SU-DHL-6 (cell line): ENCODE data around the gene RINL.

Experiments
- H2AFZ ChIP-seq: fragments of 200-600 bp; sonication (generic); 2 replicates; pipeline ENCODE4 v1.6.1; 2014; ENCODE audit warnings: low read depth, mild to moderate bottlenecking, moderate library complexity, mixed read lengths, antibody characterized with exemption, low read length; ENCODE audit not compliant: severe bottlenecking
- H3F3A ChIP-seq: fragments of 200-600 bp; shearing (Covaris generic); 2 replicates; pipeline ENCODE4 v1.6.0; 2016; ENCODE audit warnings: antibody characterized with exemption, mild to moderate bottlenecking; ENCODE audit not compliant: insufficient read depth
- H3K27ac ChIP-seq: fragments of 200-600 bp; sonication (generic); 2 replicates; pipeline ENCODE4 v1.5.1; 2016; ENCODE audit warnings: low read depth, mild to moderate bottlenecking, low read length, moderate library complexity, mixed read lengths
- H3K27me3 ChIP-seq: fragments of 200-600 bp; sonication (generic), shearing (Covaris generic); 2 replicates; pipeline ENCODE4 v1.6.0; 2014; ENCODE audit warnings: mild to moderate bottlenecking, low read length
- H3K36me3 ChIP-seq: fragments of 200-600 bp; sonication (generic); 2 replicates; pipeline ENCODE4 v1.6.1; 2014; ENCODE audit warnings: mild to moderate bottlenecking, low read length, mixed read lengths
- H3K4me2 ChIP-seq: fragments of 300-600, 200-600 bp; shearing (Covaris generic), sonication (generic); 2 replicates; pipeline ENCODE4 v1.6.0; 2014; ENCODE audit warnings: low read length, low read depth, mild to moderate bottlenecking; ENCODE audit not compliant: poor library complexity, severe bottlenecking
- H3K4me3 ChIP-seq: fragments of 200-600 bp; sonication (generic); 2 replicates; pipeline ENCODE4 v1.5.1; 2014; ENCODE audit warnings: antibody characterized with exemption, low read length, mild to moderate bottlenecking, mixed read lengths; ENCODE audit not compliant: insufficient read depth, poor library complexity, severe bottlenecking
- H3K79me2 ChIP-seq: fragments of 200-600 bp; sonication (generic); 2 replicates; pipeline ENCODE4 v1.6.1; 2014; ENCODE audit warnings: mild to moderate bottlenecking, low read length, moderate library complexity; ENCODE audit not compliant: insufficient read depth
- H3K9ac ChIP-seq: fragments of 200-600 bp; sonication (generic); 2 replicates; pipeline ENCODE4 v1.7.0; 2014; ENCODE audit warnings: mild to moderate bottlenecking, low read length
- H3K9me2 ChIP-seq: fragments of 200-600 bp; sonication (generic); replicated peaks from 2 replicates; pipeline ENCODE4 v1.6.1; 2014; ENCODE audit warnings: low read length; ENCODE audit not compliant: insufficient read depth
- H3K9me3 ChIP-seq: fragments of 200-600 bp; sonication (generic); 2 replicates; pipeline ENCODE4 v1.6.1; 2014; ENCODE audit warnings: low read length, mixed read lengths; ENCODE audit not compliant: insufficient read depth
- H4K20me1 ChIP-seq: fragments of 200-600 bp; sonication (generic); 2 replicates; pipeline ENCODE4 v1.6.1; 2014; ENCODE audit warnings: low read depth, mild to moderate bottlenecking, antibody characterized with exemption, low read length, moderate library complexity, mixed read lengths
- EZH2phosphoT487 ChIP-seq: fragments of 200-600 bp; sonication (generic), shearing (Covaris generic); conservative IDR thresholded peaks from 2 replicates; pipeline ENCODE4 v1.6.1; 2018; ENCODE audit warnings: mild to moderate bottlenecking, antibody characterized with exemption, low read length, moderate library complexity, mixed read lengths
- TF ChIP-seq, protein P1 (sequence below): fragments of 200-600 bp; sonication (generic); IDR thresholded peaks from one replicate; pipeline ENCODE4 v1.5.1; 2017; ENCODE audit warnings: antibody characterized with exemption, mild to moderate bottlenecking, low read length, moderate library complexity; ENCODE audit not compliant: insufficient read depth, poor library complexity, severe bottlenecking

RINL gene

DNA sequence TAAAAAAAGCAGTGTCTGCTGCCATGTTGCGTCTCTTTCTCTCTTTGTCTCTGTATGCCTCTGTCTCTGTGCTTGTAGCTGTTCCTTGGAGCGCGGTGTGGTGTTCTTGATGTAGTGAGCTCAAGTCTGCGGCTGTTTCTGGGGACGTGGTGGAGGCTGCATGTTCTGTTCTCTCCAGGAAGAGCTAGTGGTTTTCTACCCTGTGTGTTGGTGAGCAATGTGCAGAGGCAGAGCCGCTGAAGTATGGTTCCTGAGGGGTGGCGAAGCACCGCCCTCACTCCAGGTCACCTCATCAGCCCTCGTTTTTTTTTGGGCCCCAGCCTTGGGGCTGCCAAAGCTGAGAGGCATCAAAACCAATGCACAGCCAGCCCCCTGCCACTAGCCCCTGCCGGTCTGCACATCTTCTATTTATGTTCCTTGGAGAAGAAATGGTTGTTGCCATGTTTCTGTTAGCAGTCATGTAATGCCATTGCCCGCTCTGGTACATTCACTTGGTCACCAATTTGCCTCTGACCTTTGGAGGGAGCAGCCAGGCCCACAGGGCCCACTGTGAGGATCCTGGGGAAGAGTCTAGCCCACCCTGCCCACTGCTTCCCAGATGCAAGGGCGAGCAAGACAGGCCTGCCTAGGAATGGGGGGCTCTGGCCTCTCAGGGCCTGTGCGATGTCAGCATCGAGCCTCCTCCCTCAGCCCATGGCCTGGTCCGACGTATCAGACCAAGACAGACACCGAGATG lies 35.5 kb downstream of the RINL start:
- H3K27me3 ChIP-seq, result no peaks in the 10 kb centered on the region
- H4K20me1 ChIP-seq, result peaks cover 68% of the 10 kb centered on the region
- H3K36me3 ChIP-seq, result peaks cover 76% of the 10 kb centered on the region
- H3K4me3 ChIP-seq, result no peak overlapping the region
- peaks cover 36% of the 10 kb centered on the region for H3F3A ChIP-seq
- no peaks in the 10 kb centered on the region for H3K9me2 ChIP-seq
- no peak overlapping the region for H3K9ac ChIP-seq
- H3K79me2 ChIP-seq, result peaks cover 68% of the 10 kb centered on the region
- H2AFZ ChIP-seq, result no peak overlapping the region
- H3K9me3 ChIP-seq, result no peaks in the 10 kb centered on the region
- H3K27ac ChIP-seq, result no peak overlapping the region
- no peak overlapping the region for H3K4me2 ChIP-seq
- TF ChIP-seq, protein P1, sequence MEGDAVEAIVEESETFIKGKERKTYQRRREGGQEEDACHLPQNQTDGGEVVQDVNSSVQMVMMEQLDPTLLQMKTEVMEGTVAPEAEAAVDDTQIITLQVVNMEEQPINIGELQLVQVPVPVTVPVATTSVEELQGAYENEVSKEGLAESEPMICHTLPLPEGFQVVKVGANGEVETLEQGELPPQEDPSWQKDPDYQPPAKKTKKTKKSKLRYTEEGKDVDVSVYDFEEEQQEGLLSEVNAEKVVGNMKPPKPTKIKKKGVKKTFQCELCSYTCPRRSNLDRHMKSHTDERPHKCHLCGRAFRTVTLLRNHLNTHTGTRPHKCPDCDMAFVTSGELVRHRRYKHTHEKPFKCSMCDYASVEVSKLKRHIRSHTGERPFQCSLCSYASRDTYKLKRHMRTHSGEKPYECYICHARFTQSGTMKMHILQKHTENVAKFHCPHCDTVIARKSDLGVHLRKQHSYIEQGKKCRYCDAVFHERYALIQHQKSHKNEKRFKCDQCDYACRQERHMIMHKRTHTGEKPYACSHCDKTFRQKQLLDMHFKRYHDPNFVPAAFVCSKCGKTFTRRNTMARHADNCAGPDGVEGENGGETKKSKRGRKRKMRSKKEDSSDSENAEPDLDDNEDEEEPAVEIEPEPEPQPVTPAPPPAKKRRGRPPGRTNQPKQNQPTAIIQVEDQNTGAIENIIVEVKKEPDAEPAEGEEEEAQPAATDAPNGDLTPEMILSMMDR, result no peak
- no peak for TF ChIP-seq EZH2phosphoT487

DNA sequence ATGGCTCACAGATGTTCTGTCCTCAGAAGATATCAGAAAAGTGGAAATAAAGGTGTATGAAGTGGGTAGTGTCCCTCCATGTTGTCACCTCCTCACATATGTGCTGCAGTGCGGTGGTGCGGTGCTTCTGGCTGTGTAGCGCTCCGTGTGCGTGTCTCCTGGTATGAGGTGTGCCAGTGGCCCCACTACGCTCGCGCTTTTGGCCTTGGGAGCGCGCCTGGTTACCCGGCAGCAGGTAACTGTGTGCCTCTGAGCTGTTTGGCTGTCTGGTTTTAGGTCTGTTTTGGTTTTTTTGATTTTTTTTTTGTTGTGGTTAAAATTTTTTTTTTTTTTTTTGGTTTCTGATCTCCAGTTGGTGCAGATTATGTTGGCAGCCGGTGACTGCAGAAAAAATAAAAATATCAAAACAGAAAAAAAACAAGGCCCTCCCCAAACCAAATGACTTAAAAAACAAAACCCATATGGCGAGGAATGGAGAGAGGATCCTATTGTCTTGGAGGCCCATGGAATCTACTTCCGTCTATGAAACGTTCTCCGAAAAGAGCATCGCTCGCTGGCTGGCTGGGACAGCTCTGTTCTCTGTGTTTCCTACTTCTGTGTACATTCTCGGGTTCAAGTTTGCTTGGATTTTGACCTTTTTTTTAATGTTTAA lies 36.2 kb downstream of the RINL start:
- Histone ChIP-seq H3K27me3 (no peaks in the 10 kb centered on the region), H3K9ac (no peak overlapping the region), H3K4me2 (no peak overlapping the region), H3K4me3 (no peak overlapping the region), H3K36me3 (peaks cover 69% of the 10 kb centered on the region), H2AFZ (no peak overlapping the region), H3K27ac (no peak overlapping the region), H3K9me2 (no peaks in the 10 kb centered on the region), H4K20me1 (peaks cover 61% of the 10 kb centered on the region), H3F3A (peaks cover 43% of the 10 kb centered on the region), H3K79me2 (peaks cover 61% of the 10 kb centered on the region), H3K9me3 (no peaks in the 10 kb centered on the region)
- no peak for TF ChIP-seq EZH2phosphoT487
- TF ChIP-seq, protein P1, result no peak

- Histone ChIP-seq H3K27ac (no peak overlapping the region), H3K79me2 (peaks cover 54% of the 10 kb centered on the region), H3K9me2 (no peaks in the 10 kb centered on the region)
These were observed 36.8 kb downstream of the RINL start for GRCh38 chr19:38841180-38841766.

More at GRCh38 chr19:38841180-38841766, 36.8 kb downstream of the RINL start:
- Histone ChIP-seq H3K27me3 (no peaks in the 10 kb centered on the region), H3F3A (peaks cover 49% of the 10 kb centered on the region), H3K9me3 (no peaks in the 10 kb centered on the region), H3K4me2 (no peak overlapping the region), H2AFZ (no peak overlapping the region), H3K36me3 (peaks cover 69% of the 10 kb centered on the region), H4K20me1 (peaks cover 56% of the 10 kb centered on the region), H3K4me3 (no peak overlapping the region), H3K9ac (no peak overlapping the region)
- TF ChIP-seq, protein P1, result no peak
- TF ChIP-seq EZH2phosphoT487, result no peak
